DOHH2 (cell line): Measurements from ENCODE around the gene ZMIZ1.

Source experiments
- H3F3A ChIP-seq: fragments of 200-600 bp; sonication (generic), shearing (Covaris generic); 2 replicates; pipeline ENCODE4 v1.6.0; 2016; ENCODE audit warnings: antibody characterized with exemption, mild to moderate bottlenecking; ENCODE audit not compliant: control insufficient read depth, insufficient read depth
- H3K27ac ChIP-seq: fragments of 200-600 bp; sonication (generic); 2 replicates; pipeline ENCODE4 v1.5.1; 2014; ENCODE audit warnings: low read depth, mild to moderate bottlenecking, low read length, moderate library complexity
- H3K27me3 ChIP-seq: fragments of 200-600 bp; sonication (generic); 2 replicates; pipeline ENCODE4 v1.6.1; 2014; ENCODE audit warnings: mild to moderate bottlenecking, low read length, mixed read lengths; ENCODE audit not compliant: control insufficient read depth
- H3K36me3 ChIP-seq: fragments of 200-600 bp; sonication (generic); 2 replicates; pipeline ENCODE4 v1.6.1; 2014; ENCODE audit warnings: mild to moderate bottlenecking, low read length, moderate library complexity, mixed read lengths; ENCODE audit not compliant: control insufficient read depth
- H3K4me1 ChIP-seq: fragments of 200-600 bp; sonication (generic); 2 replicates; pipeline ENCODE4 v1.6.1; 2014; ENCODE audit warnings: mild to moderate bottlenecking, low read length, mixed read lengths; ENCODE audit not compliant: control insufficient read depth
- H3K4me2 ChIP-seq: fragments of 200-600 bp; sonication (generic); 2 replicates; pipeline ENCODE4 v1.6.0; 2014; ENCODE audit warnings: mild to moderate bottlenecking, low read length, moderate library complexity
- H3K4me3 ChIP-seq: fragments of 200-600 bp; sonication (generic); 2 replicates; pipeline ENCODE4 v1.5.1; 2014; ENCODE audit warnings: mild to moderate bottlenecking, low read length, mixed read lengths
- H3K79me2 ChIP-seq: fragments of 200-600 bp; sonication (generic); 2 replicates; pipeline ENCODE4 v1.6.1; 2014; ENCODE audit warnings: mild to moderate bottlenecking, low read length, mixed read lengths; ENCODE audit not compliant: control insufficient read depth
- H3K9me2 ChIP-seq: fragments of 200-600 bp; sonication (generic); replicated peaks from 2 replicates; pipeline ENCODE4 v1.6.1; 2014; ENCODE audit warnings: mild to moderate bottlenecking, low read length, mixed read lengths; ENCODE audit not compliant: control insufficient read depth
- H3K9me3 ChIP-seq: fragments of 200-600 bp; sonication (generic); 2 replicates; pipeline ENCODE4 v1.6.1; 2014; ENCODE audit warnings: antibody characterized with exemption, low read length, mixed read lengths; ENCODE audit not compliant: control insufficient read depth, insufficient read depth
- H4K20me1 ChIP-seq: fragments of 200-600 bp; sonication (generic); 2 replicates; pipeline ENCODE4 v1.6.0; 2014; ENCODE audit warnings: low read depth, mild to moderate bottlenecking, antibody characterized with exemption, low read length, moderate library complexity; ENCODE audit not compliant: control insufficient read depth, insufficient read depth
- EZH2phosphoT487 ChIP-seq: fragments of 200-600 bp; sonication (generic); IDR thresholded peaks from 2 replicates; pipeline ENCODE4 v1.6.1; 2017; ENCODE audit warnings: borderline replicate concordance, mild to moderate bottlenecking, antibody characterized with exemption, low read length, moderate library complexity, mixed read lengths
- TF ChIP-seq, protein P1 (sequence below): fragments of 200-600 bp; sonication (generic); IDR thresholded peaks from one replicate; pipeline ENCODE4 v1.5.1; 2014; ENCODE audit warnings: antibody characterized with exemption, mild to moderate bottlenecking, low read depth, low read length; ENCODE audit not compliant: poor library complexity, severe bottlenecking

The ZMIZ1 gene

DNA sequence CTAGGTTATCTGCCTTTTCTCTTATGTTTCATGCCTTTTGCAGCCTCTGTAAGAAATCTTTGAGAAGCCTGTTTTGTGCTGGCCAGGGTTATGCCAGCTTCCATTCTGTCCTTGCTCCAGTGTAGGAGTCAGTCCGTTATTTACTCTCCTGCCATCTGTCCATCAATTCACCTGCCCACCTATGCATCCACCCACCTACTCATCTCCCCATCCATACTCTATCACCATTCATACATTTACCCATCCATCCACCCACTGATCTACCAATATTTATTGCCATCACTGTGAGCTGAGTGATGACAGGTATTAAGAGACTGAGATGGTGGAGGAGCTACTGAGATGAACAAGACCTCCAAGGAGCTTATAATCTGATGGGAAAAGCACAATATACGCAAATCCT, 265.8 kb downstream of the ZMIZ1 start:
- no peaks in the 10 kb centered on the region for H3K9me2 ChIP-seq
- no peaks in the 10 kb centered on the region for H3K79me2 ChIP-seq
- no peaks in the 10 kb centered on the region for H3K36me3 ChIP-seq
- TF ChIP-seq, protein P1, sequence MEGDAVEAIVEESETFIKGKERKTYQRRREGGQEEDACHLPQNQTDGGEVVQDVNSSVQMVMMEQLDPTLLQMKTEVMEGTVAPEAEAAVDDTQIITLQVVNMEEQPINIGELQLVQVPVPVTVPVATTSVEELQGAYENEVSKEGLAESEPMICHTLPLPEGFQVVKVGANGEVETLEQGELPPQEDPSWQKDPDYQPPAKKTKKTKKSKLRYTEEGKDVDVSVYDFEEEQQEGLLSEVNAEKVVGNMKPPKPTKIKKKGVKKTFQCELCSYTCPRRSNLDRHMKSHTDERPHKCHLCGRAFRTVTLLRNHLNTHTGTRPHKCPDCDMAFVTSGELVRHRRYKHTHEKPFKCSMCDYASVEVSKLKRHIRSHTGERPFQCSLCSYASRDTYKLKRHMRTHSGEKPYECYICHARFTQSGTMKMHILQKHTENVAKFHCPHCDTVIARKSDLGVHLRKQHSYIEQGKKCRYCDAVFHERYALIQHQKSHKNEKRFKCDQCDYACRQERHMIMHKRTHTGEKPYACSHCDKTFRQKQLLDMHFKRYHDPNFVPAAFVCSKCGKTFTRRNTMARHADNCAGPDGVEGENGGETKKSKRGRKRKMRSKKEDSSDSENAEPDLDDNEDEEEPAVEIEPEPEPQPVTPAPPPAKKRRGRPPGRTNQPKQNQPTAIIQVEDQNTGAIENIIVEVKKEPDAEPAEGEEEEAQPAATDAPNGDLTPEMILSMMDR: no peak
- no peak for TF ChIP-seq EZH2phosphoT487
- H3K4me2 ChIP-seq: no peak overlapping the region
- no peaks in the 10 kb centered on the region for H4K20me1 ChIP-seq
- no peak overlapping the region for H3K4me3 ChIP-seq
- no peaks in the 10 kb centered on the region for H3K9me3 ChIP-seq
- no peak overlapping the region for H3K27ac ChIP-seq
- H3F3A ChIP-seq: no peaks in the 10 kb centered on the region
- H3K4me1 ChIP-seq: 0 out of 2 replicates have a peak, but pooled peaks cover 5% of the 10 kb centered on the region
- H3K27me3 ChIP-seq: peaks cover 14% of the 10 kb centered on the region

DNA sequence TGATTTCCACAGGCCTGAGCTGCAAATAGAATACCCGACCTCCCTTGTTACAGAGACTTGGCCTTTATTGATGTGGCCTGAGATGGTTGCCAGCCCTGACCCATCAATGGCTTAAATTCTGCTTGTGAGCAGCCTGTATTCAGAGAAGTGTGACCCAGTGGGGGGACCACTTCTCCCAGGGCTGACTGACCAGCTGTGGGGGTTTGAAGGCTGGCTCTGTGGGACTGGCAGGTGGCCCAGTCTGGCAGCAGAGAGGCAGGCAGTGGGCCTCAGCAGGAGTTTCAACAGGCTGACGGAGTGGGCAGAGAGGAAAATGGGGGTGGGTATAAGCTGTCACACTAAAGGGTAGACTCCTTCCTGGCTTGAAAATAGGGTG, 266.3 kb downstream of the ZMIZ1 start:
- no peak overlapping the region for H3K4me2 ChIP-seq
- H3K27me3 ChIP-seq: peaks cover 14% of the 10 kb centered on the region
- H4K20me1 ChIP-seq: no peaks in the 10 kb centered on the region
- no peak for TF ChIP-seq EZH2phosphoT487
- TF ChIP-seq, protein P1: no peak
- H3K36me3 ChIP-seq: no peaks in the 10 kb centered on the region
- H3K79me2 ChIP-seq: no peaks in the 10 kb centered on the region
- no peaks in the 10 kb centered on the region for H3F3A ChIP-seq
- H3K4me3 ChIP-seq: no peak overlapping the region
- no peaks in the 10 kb centered on the region for H3K9me3 ChIP-seq
- H3K9me2 ChIP-seq: no peaks in the 10 kb centered on the region
- H3K4me1 ChIP-seq: 0 out of 2 replicates have a peak, but pooled peaks cover 5% of the 10 kb centered on the region
- no peak overlapping the region for H3K27ac ChIP-seq

DNA sequence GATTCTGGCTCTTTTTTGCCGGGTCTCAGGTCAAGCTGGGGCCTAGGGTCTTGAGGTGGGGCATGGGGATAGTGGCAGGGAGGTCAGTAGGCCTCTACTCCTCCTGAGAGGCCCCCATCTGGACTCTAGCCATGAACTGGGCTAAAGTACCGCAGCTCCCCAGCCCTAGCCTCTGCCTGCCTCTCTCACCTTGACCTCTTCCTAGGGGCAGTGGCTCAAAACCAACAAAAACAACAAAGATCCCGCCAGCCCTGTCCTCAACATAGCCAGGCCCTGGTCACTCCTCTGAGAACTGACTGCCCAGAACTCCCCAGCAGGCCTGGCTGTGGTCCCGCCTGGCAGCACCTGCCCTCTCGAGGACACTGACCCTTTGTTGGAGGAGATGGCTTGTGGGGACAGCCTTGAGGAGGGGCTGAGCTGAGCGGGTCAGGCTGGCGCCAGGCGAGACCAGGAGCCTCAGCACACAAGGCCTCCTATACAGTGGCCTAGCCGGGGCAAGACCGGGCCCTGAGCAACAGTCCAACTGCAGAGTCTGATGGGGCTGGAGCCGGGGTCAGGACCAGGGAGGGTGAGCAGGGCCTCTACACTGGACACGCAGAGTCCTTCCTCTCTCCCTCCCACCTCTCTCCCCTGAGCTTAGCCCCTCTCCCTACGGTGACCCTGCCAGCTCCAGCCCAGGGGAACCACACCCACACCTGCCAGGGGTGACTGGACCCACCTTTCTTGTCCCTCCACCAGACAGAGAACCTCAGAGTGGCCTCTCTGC, 266.9 kb downstream of the ZMIZ1 start:
- H3K4me1 ChIP-seq: 0 out of 2 replicates have a peak, but pooled peaks cover 5% of the 10 kb centered on the region
- H3K4me3 ChIP-seq: no peak overlapping the region
- no peaks in the 10 kb centered on the region for H3K79me2 ChIP-seq
- H3F3A ChIP-seq: no peaks in the 10 kb centered on the region
- H3K9me2 ChIP-seq: no peaks in the 10 kb centered on the region
- H4K20me1 ChIP-seq: no peaks in the 10 kb centered on the region
- TF ChIP-seq, protein P1: no peak
- TF ChIP-seq EZH2phosphoT487: no peak
- H3K27me3 ChIP-seq: peaks cover 14% of the 10 kb centered on the region
- no peaks in the 10 kb centered on the region for H3K9me3 ChIP-seq
- H3K4me2 ChIP-seq: no peak overlapping the region
- H3K27ac ChIP-seq: no peak overlapping the region
- no peaks in the 10 kb centered on the region for H3K36me3 ChIP-seq
